H1 (cell line): ENCODE results near the gene STYXL1. TPM values are rescaled to one million over a fixed set of nuclear protein-coding genes. Genes with fewer than 3 reads are reported as not detected.

ENCODE experiments used
- CTCF ChIA-PET: fragments of 300-600 bp; sonication (Branson Sonifier 250); formaldehyde crosslinking; loops from one replicate; lab custom pipeline; 2021; ENCODE audit not compliant: partially characterized antibody; lab: Charles Lee
- POLR2A ChIA-PET: fragments of 300-600 bp; sonication (Branson Sonifier 250); formaldehyde crosslinking; loops from one replicate; lab custom pipeline; 2021; ENCODE audit warnings: inconsistent platforms; ENCODE audit not compliant: partially characterized antibody; lab: Charles Lee
- DNase-seq, 2 experiments: peaks; one replicate each; pipeline versions ENCODE4 v3.0.0 to v3.0.0-alpha.2; 2010 to 2022; ENCODE audit warnings: low spot score in 2 of 2, low read depth in 1 of 2, mixed read lengths in 1 of 2
- FAIRE-seq: peaks from 2 replicates; lab custom pipeline; 2011; peaks lifted over from hg19 to GRCh38; lab: Jason Lieb, UNC
- H2AFZ ChIP-seq: 2 replicates; pipeline ENCODE4 v1.8.1; 2012; ENCODE audit warnings: low read length, inconsistent platforms
- H2AK5ac ChIP-seq: 2 replicates; pipeline ENCODE4 v1.6.1; 2013; ENCODE audit warnings: low read depth, low read length
- H2BK120ac ChIP-seq: replicated peaks from 2 replicates; pipeline ENCODE3; 2013; ENCODE audit warnings: low read depth, low read length, inconsistent platforms
- H2BK12ac ChIP-seq: 2 replicates; pipeline ENCODE4 v1.6.1; 2013; ENCODE audit warnings: low read depth, low read length
- H2BK15ac ChIP-seq: 2 replicates; pipeline ENCODE4 v1.6.1; 2013; ENCODE audit warnings: low read length
- H2BK20ac ChIP-seq: 2 replicates; pipeline ENCODE4 v1.6.1; 2013; ENCODE audit warnings: low read length
- H2BK5ac ChIP-seq: 2 replicates; pipeline ENCODE4 v1.6.1; 2013; ENCODE audit warnings: low read depth, low read length
- H3K14ac ChIP-seq: 2 replicates; pipeline ENCODE4 v1.6.1; 2013; ENCODE audit warnings: inconsistent platforms; ENCODE audit not compliant: insufficient read length
- H3K18ac ChIP-seq: 2 replicates; pipeline ENCODE4 v1.6.1; 2013; ENCODE audit warnings: low read length; ENCODE audit errors: extremely low read depth
- H3K23ac ChIP-seq: 2 replicates; pipeline ENCODE4 v1.6.1; 2013; ENCODE audit warnings: inconsistent platforms; ENCODE audit not compliant: insufficient read length
- H3K23me2 ChIP-seq: 2 replicates; pipeline ENCODE4 v1.6.1; 2013; ENCODE audit warnings: low read depth, low read length
- H3K27ac ChIP-seq: 2 replicates; pipeline ENCODE4 v1.6.1; 2011; ENCODE audit warnings: low read depth, low read length, inconsistent platforms
- H3K27me3 ChIP-seq, 4 experiments: replicated peaks in 1 of 4; 1 replicate in 1 of 4; 2 replicates in 3 of 4; pipeline versions ENCODE4 v1.6.1 to v1.8.1; 2011 to 2013; ENCODE audit warnings: low read length in 3 of 4, mild to moderate bottlenecking in 3 of 4, inconsistent platforms in 2 of 4, mixed read lengths in 2 of 4, moderate library complexity in 1 of 4; ENCODE audit not compliant: control insufficient read depth in 3 of 4, insufficient read depth in 3 of 4; ENCODE audit errors: extremely low read depth in 1 of 4
- H3K36me3 ChIP-seq, 4 experiments: 2 replicates each; pipeline versions ENCODE4 v1.6.1 to v1.8.1; 2011 to 2013; ENCODE audit warnings: mild to moderate bottlenecking in 4 of 4, low read length in 3 of 4, moderate library complexity in 2 of 4, control low read depth in 1 of 4, inconsistent platforms in 1 of 4; ENCODE audit not compliant: insufficient read depth in 4 of 4, control insufficient read depth in 2 of 4
- H3K4ac ChIP-seq: replicated peaks from 2 replicates; pipeline ENCODE3; 2013; ENCODE audit warnings: low read length, low read depth, mixed read lengths, inconsistent platforms; ENCODE audit not compliant: insufficient read length
- H3K4me1 ChIP-seq, 4 experiments: replicated peaks in 1 of 4; 1 replicate in 1 of 4; 2 replicates in 3 of 4; pipeline versions ENCODE4 v1.6.1 to v1.8.1; 2011 to 2013; ENCODE audit warnings: low read length in 3 of 4, inconsistent platforms in 2 of 4, mixed read lengths in 1 of 4; ENCODE audit not compliant: insufficient read depth in 4 of 4, control insufficient read depth in 3 of 4
- H3K4me2 ChIP-seq, 2 experiments: 2 replicates each; pipeline versions ENCODE4 v1.6.1 to v1.8.1; 2011 to 2013; ENCODE audit warnings: low read depth in 2 of 2, low read length in 2 of 2, control low read depth in 1 of 2, inconsistent platforms in 1 of 2, mild to moderate bottlenecking in 1 of 2; ENCODE audit not compliant: insufficient read depth in 1 of 2
- H3K4me3 ChIP-seq, 4 experiments: fragments of 200-600, 300-600 bp in 1 of 4; sonication (generic), shearing (Covaris generic), sonication (Bioruptor Twin) in 1 of 4; 2 replicates each; pipeline versions ENCODE4 v1.5.1 to v1.8.1; 2011 to 2016; ENCODE audit warnings: low read length in 4 of 4, low read depth in 3 of 4, control low read depth in 2 of 4, inconsistent platforms in 2 of 4, mild to moderate bottlenecking in 2 of 4, mixed read lengths in 1 of 4, moderate library complexity in 1 of 4; ENCODE audit not compliant: insufficient read depth in 2 of 4; ENCODE audit errors: extremely low read depth in 1 of 4
- H3K56ac ChIP-seq: replicated peaks from 2 replicates; pipeline ENCODE3; 2013; ENCODE audit warnings: low read depth, mild to moderate bottlenecking, mixed read lengths, low read length, inconsistent platforms; ENCODE audit not compliant: insufficient read length
- H3K79me1 ChIP-seq: 2 replicates; pipeline ENCODE4 v1.6.1; 2013; ENCODE audit warnings: low read depth, low read length, control low read depth
- H3K79me2 ChIP-seq, 2 experiments: 2 replicates each; pipeline versions ENCODE4 v1.6.1 to v1.8.1; 2012 to 2013; ENCODE audit warnings: low read length in 2 of 2, mild to moderate bottlenecking in 2 of 2, inconsistent platforms in 1 of 2; ENCODE audit not compliant: insufficient read depth in 2 of 2, control insufficient read depth in 1 of 2
- H3K9ac ChIP-seq, 4 experiments: replicated peaks in 1 of 4; 1 replicate in 1 of 4; 2 replicates in 3 of 4; pipeline versions ENCODE4 v1.6.1 to v1.8.1; 2011 to 2013; ENCODE audit warnings: low read depth in 3 of 4, low read length in 3 of 4, control low read depth in 2 of 4, mild to moderate bottlenecking in 2 of 4, moderate library complexity in 2 of 4, inconsistent platforms in 1 of 4; ENCODE audit errors: extremely low read depth in 1 of 4
- H3K9me3 ChIP-seq, 2 experiments: 2 replicates each; pipeline versions ENCODE4 v1.6.1 to v1.8.1; 2012 to 2013; ENCODE audit warnings: mild to moderate bottlenecking in 2 of 2, moderate library complexity in 2 of 2, control low read depth in 1 of 2, inconsistent platforms in 1 of 2, low read depth in 1 of 2, low read length in 1 of 2, mixed read lengths in 1 of 2; ENCODE audit not compliant: insufficient read depth in 2 of 2
- H4K20me1 ChIP-seq, 2 experiments: replicated peaks in 1 of 2; 2 replicates each; pipeline versions ENCODE3 to v1.8.1; 2011 to 2013; ENCODE audit warnings: inconsistent platforms in 2 of 2, low read length in 2 of 2, mild to moderate bottlenecking in 1 of 2; ENCODE audit not compliant: insufficient read depth in 2 of 2, control insufficient read depth in 1 of 2
- H4K5ac ChIP-seq: 2 replicates; pipeline ENCODE4 v1.6.1; 2013; ENCODE audit warnings: low read length, low read depth, mixed read lengths, inconsistent platforms; ENCODE audit not compliant: insufficient read length
- H4K8ac ChIP-seq: 2 replicates; pipeline ENCODE4 v1.8.0; 2013; ENCODE audit warnings: mild to moderate bottlenecking, moderate library complexity, low read length, inconsistent platforms; ENCODE audit not compliant: insufficient read depth; ENCODE audit errors: extremely low read depth
- H4K91ac ChIP-seq: replicated peaks from 2 replicates; pipeline ENCODE3; 2013; ENCODE audit warnings: low read length, mixed read lengths, inconsistent platforms; ENCODE audit not compliant: insufficient read length
- BCL11A ChIP-seq, 2 experiments: IDR thresholded peaks; one replicate each; pipeline ENCODE4 v1.6.1; 2011; ENCODE audit warnings: low read depth in 2 of 2, low read length in 2 of 2, mild to moderate bottlenecking in 2 of 2
- EZH2 ChIP-seq: fragments of 200-600 bp; sonication (generic); IDR thresholded peaks from 2 replicates; pipeline ENCODE4 v1.7.1; 2012; ENCODE audit warnings: low read depth, mild to moderate bottlenecking, moderate library complexity, low read length, inconsistent platforms; ENCODE audit not compliant: severe bottlenecking
- HDAC2 ChIP-seq, 2 experiments: fragments of 300-600 bp in 1 of 2; sonication (generic) in 1 of 2; IDR thresholded peaks; 2 replicates each; pipeline ENCODE4 v1.6.1; 2011 to 2012; ENCODE audit warnings: low read depth in 2 of 2, low read length in 2 of 2, mild to moderate bottlenecking in 2 of 2, moderate library complexity in 2 of 2, borderline replicate concordance in 1 of 2, inconsistent platforms in 1 of 2
- JUND ChIP-seq: IDR thresholded peaks from 2 replicates; pipeline ENCODE4 v1.6.1; 2011; ENCODE audit warnings: mild to moderate bottlenecking, improper control_type of control experiment, low read length
- RXRA ChIP-seq: IDR thresholded peaks from 2 replicates; pipeline ENCODE4 v1.6.1; 2011; ENCODE audit warnings: low read depth, mild to moderate bottlenecking, low read length, moderate library complexity; ENCODE audit not compliant: insufficient read depth
- WGBS, 2 experiments: shearing (Covaris generic) in 1 of 2; methylation state at CpG; one replicate each; pipeline versions ENCODE4 v1.1.6 to v1.1.7; 2013 to 2015; ENCODE audit warnings: low lambda C conversion rate in 2 of 2, mixed read lengths in 2 of 2, inconsistent platforms in 1 of 2, low coverage in 1 of 2, missing lambda C conversion rate in 1 of 2; ENCODE audit not compliant: insufficient replicate concordance in 2 of 2, insufficient coverage in 1 of 2, insufficient read length in 1 of 2; ENCODE audit errors: extremely low coverage in 1 of 2, missing lambda C conversion rate in 1 of 2; 5-methylcytosine and 5-hydroxymethylcytosine counted together
- polyA plus RNA-seq, 7 experiments: library from polyadenylated mRNA; depleted of rRNA in 3 of 7; stranded (reverse) in 5 of 7; unstranded in 2 of 7; fragments of >200 nt in 5 of 7; fragments of 200-250 nt in 2 of 7; gene quantifications; 1 replicate in 5 of 7; 2 replicates in 1 of 7; 4 replicates in 1 of 7; pipeline versions ENCODE4 v1.2.1 to v1.2.3, GENCODE V29; 2011 to 2013; ENCODE audit warnings: missing spikeins in 2 of 7, mixed read lengths in 2 of 7
- total RNA-seq: library from RNA; stranded (reverse); fragmentation: NEBNext Ultra II Directional; extraction: Animal tissue kit (Norgen Biotek cat#: 25700); gene quantifications from 2 replicates; pipeline ENCODE4 v1.2.1, GENCODE V29; 2021

STYXL1 gene
- total and polyA plus RNA-seq, 2 of the 8 experiments (the other 6 are each of a cell fraction or from before 2014, with no cell fraction given) = 32.3 to 53.9 TPM

DNA sequence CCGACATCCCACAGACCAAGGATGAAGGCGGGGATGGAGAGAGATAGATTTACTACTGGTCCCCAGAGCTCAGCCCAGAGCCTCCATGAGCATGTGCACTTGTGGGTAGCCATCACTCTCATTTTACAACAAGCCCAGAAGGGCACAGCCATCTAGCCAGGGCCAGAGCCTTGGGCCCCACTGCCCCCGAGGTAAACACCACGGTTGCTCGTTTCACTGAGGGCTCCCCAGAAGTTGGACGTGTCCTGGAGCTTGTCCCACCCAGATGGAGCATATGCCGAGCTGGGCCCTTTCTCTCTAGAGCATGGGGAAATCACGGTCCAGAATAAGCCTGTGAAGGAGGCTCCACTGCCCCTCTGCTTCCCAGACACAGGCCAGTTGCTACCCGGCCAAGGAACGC is 44.4 kb downstream of the STYXL1 start:
- CTCF ChIA-PET = interaction anchor here (0.7 to 3.3 kb wide), 3 partner anchors 12 to 60 kb away, joined by 3 to 18 read pairs (median 3); no protein-coding TSS in a partner anchor
- no peak overlapping the region for H4K8ac ChIP-seq
- no peak overlapping the region for H3K18ac ChIP-seq
- no peaks in the 10 kb centered on the region for H3K27me3 ChIP-seq
- H3K14ac ChIP-seq = no peak overlapping the region
- no peaks in the 10 kb centered on the region for H3K4me1 ChIP-seq
- FAIRE-seq (no peak), DNase-seq (no peak)
- H3K79me1 ChIP-seq = no peaks in the 10 kb centered on the region
- no peak overlapping the region for H2BK20ac ChIP-seq
- H3K23ac ChIP-seq = no peak overlapping the region
- peaks cover 0 to 4% (median 0%) of the 10 kb centered on the region in 4 experiments; a peak in 1 of 8 replicates for H3K36me3 ChIP-seq
- H2BK12ac ChIP-seq = no peak overlapping the region
- no peaks in the 10 kb centered on the region for H3K9me3 ChIP-seq
- no peaks in the 10 kb centered on the region for H4K20me1 ChIP-seq
- H3K27ac ChIP-seq = no peak overlapping the region
- no peak overlapping the region for H3K56ac ChIP-seq
- H4K5ac ChIP-seq = no peak overlapping the region
- H2BK15ac ChIP-seq = no peak overlapping the region
- no peak overlapping the region for H3K4me3 ChIP-seq
- H3K79me2 ChIP-seq = no peaks in the 10 kb centered on the region
- no peak overlapping the region for H2AFZ ChIP-seq
- no peak overlapping the region for H4K91ac ChIP-seq
- H2AK5ac ChIP-seq = no peak overlapping the region
- no peak overlapping the region for H3K4me2 ChIP-seq
- no peak overlapping the region for H2BK120ac ChIP-seq
- H3K9ac ChIP-seq = no peak overlapping the region
- POLR2A ChIA-PET = no interaction called here
- TF ChIP-seq JUND = no peak
- TF ChIP-seq HDAC2 (IDR thresholded peaks at IDR 0.05; ENCODE audit: borderline replicate concordance in 1 of 2, low read depth in 2 of 2, low read length in 2 of 2) = no peak
- TF ChIP-seq EZH2 = no peak
- no peak for TF ChIP-seq BCL11A (IDR thresholded peaks at IDR 0.05; ENCODE audit: low read depth in 2 of 2, low read length in 2 of 2)
- no peak for TF ChIP-seq RXRA
- H2BK5ac ChIP-seq = no peak overlapping the region
- no peaks in the 10 kb centered on the region for H3K23me2 ChIP-seq
- WGBS, 2 experiments = 93% methylated on average over 6 of the region's 10 CpGs; no CpG with 5 or more reads in 1 of the 2 experiments
- H3K4ac ChIP-seq = no peak overlapping the region
